C4-2B (cell line): ENCODE data around the gene SCFD2.

Experiments
- CTCF ChIP-seq: fragments of 450-650 bp; conservative IDR thresholded peaks from 2 replicates; pipeline ENCODE4 v1.5.1; 2017; ENCODE audit warnings: mild to moderate bottlenecking
- ZFX ChIP-seq: fragments of 450-650 bp; IDR thresholded peaks from 2 replicates; pipeline ENCODE4 v1.6.1; 2017

GRCh38 chr4:52862639-52863161 lies 503.2 kb downstream of the SCFD2 start:
- TF ChIP-seq CTCF (no peak), ZFX (no peak)
